ENCODE measurements around the gene CCSER1.

Gene CCSER1

DNA sequence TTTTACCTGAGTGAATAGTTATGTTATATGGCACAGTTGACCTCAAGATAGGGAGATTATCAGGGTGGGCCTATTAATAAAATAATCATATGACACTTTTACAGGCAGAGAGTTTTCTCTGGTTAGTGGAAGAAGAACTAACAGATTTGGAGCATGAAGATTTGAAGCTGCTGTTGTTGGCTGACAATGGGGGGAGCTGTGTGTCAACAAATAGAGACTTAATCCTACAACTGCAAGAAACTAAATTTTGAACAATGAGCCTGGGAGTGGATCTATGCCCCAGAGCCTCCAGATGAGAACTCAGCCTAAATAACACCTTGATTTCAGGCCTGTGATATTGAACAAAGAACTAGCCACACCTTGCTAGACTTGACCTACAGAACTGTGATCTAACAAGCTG, 7.2 kb upstream of the CCSER1 start:
- Mint-ChIP-seq H3K4me1 (ENCODE audit: low read depth) (no peaks in the 10 kb centered on the region), H3K27me3 (peaks cover 9% of the 10 kb centered on the region), H3K27ac (no peak overlapping the region), H3K36me3 (no peaks in the 10 kb centered on the region), H3K4me3 (no peak overlapping the region), H3K9me3 (ENCODE audit: low read depth) (no peaks in the 10 kb centered on the region)

DNA sequence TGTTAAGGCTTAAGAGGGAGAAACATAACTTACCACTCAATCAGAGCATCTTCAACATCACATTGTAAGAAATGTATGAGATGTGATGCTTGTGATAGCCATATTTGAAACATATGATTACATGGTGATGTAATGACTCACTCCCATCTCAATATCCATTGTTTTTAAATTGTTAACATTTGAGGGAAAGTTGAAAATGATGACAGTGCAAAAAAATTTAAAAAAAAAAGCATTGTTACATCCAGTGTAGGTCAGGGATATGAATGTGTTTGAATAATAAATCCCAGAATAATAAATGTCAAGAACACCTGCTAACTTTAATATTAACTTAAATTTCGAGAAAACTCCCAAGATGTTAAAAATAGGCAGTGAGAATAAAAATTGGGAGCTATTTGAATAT, 6.4 kb upstream of the CCSER1 start:
- no peaks in the 10 kb centered on the region for H3K4me1 Mint-ChIP-seq (ENCODE audit: low read depth)
- H3K4me3 Mint-ChIP-seq = no peak overlapping the region
- no peak overlapping the region for H3K27ac Mint-ChIP-seq
- H3K27me3 Mint-ChIP-seq = peaks cover 15% of the 10 kb centered on the region
- no peaks in the 10 kb centered on the region for H3K36me3 Mint-ChIP-seq
- no peaks in the 10 kb centered on the region for H3K9me3 Mint-ChIP-seq (ENCODE audit: low read depth)

- H3K4me3 Mint-ChIP-seq = no peak overlapping the region
- no peaks in the 10 kb centered on the region for H3K36me3 Mint-ChIP-seq
- H3K27me3 Mint-ChIP-seq = peaks cover 25% of the 10 kb centered on the region
- no peaks in the 10 kb centered on the region for H3K9me3 Mint-ChIP-seq (ENCODE audit: low read depth)
- H3K4me1 Mint-ChIP-seq (ENCODE audit: low read depth) = peaks cover 5% of the 10 kb centered on the region
- no peak overlapping the region for H3K27ac Mint-ChIP-seq
These were observed 5.4 kb upstream of the CCSER1 start for GRCh38 chr4:90121676-90122354.

DNA sequence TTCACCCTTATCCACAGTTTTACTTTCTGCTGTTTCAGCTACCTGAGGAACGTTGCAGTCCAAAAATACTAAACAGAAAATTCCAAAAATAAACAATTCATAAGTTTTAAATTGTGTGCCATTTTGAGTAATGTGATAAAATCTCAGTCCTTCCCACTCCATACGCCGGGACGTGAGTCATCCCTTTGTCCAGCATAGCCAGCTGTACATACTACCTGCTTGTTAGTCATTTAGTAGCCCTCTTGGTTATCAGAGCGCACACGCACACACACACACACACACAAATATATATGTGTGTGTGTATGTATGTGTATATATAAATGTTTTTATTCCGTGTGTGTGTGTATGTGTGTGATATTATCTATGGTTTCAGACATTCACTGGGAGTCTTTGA, 4.8 kb upstream of the CCSER1 start:
- Mint-ChIP-seq H3K36me3 (no peaks in the 10 kb centered on the region), H3K27me3 (peaks cover 28% of the 10 kb centered on the region), H3K4me3 (no peak overlapping the region), H3K27ac (no peak overlapping the region), H3K9me3 (ENCODE audit: low read depth) (no peaks in the 10 kb centered on the region), H3K4me1 (ENCODE audit: low read depth) (peaks cover 8% of the 10 kb centered on the region)

GRCh38 chr4:90124276-90124675, 2.9 kb upstream of the CCSER1 start:
- H3K36me3 Mint-ChIP-seq = no peaks in the 10 kb centered on the region
- H3K27ac Mint-ChIP-seq = no peak overlapping the region
- H3K4me1 Mint-ChIP-seq (ENCODE audit: low read depth) = peaks cover 20% of the 10 kb centered on the region
- no peak overlapping the region for H3K4me3 Mint-ChIP-seq
- no peaks in the 10 kb centered on the region for H3K9me3 Mint-ChIP-seq (ENCODE audit: low read depth)
- peaks cover 39% of the 10 kb centered on the region for H3K27me3 Mint-ChIP-seq

GRCh38 chr4:90126805-90127204, 389 bp upstream of the CCSER1 start:
- Mint-ChIP-seq H3K27me3 (peaks cover 42% of the 10 kb centered on the region), H3K36me3 (no peaks in the 10 kb centered on the region), H3K4me3 (peak overlapping the region; percentile 79), H3K9me3 (ENCODE audit: low read depth) (no peaks in the 10 kb centered on the region), H3K27ac (no peak overlapping the region), H3K4me1 (ENCODE audit: low read depth) (peaks cover 20% of the 10 kb centered on the region)

DNA sequence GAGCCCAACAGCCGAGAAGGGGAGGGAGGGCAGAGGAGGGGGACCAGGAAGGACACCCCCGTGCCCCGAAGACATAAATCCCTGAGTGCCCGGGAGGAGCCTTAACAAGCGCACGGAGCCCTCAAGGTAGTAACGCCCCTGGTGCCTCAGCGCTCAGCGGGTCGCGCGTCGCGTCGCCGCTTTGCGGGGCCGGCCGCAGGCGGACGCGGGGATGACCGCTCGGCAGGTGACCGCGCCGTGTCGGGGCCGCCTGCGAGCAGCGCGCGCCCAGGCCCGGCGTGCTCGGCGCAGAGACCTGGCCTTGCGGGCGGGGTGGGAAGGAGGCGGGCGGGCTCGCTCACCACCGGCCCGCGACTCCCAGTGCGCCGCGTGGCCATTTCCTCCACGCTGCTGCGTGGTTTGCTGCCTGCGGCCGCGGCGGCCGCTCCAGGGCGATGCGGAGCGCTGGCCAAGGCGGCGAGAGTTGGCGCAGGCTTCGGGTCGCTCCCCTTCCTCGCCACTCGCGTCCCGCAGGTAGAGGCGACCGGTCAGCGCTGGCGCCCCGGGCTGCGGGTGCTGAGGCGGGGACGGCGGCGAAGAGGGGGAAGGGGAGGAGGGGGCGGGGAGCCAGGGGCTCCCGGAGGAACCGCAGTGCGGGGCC, 632 bp downstream of the CCSER1 start:
- Mint-ChIP-seq H3K9me3 (ENCODE audit: low read depth) (no peaks in the 10 kb centered on the region), H3K36me3 (no peaks in the 10 kb centered on the region), H3K27me3 (peaks cover 40% of the 10 kb centered on the region), H3K27ac (no peak overlapping the region), H3K4me3 (peak overlapping the region; percentile 79), H3K4me1 (ENCODE audit: low read depth) (peaks cover 20% of the 10 kb centered on the region)

DNA sequence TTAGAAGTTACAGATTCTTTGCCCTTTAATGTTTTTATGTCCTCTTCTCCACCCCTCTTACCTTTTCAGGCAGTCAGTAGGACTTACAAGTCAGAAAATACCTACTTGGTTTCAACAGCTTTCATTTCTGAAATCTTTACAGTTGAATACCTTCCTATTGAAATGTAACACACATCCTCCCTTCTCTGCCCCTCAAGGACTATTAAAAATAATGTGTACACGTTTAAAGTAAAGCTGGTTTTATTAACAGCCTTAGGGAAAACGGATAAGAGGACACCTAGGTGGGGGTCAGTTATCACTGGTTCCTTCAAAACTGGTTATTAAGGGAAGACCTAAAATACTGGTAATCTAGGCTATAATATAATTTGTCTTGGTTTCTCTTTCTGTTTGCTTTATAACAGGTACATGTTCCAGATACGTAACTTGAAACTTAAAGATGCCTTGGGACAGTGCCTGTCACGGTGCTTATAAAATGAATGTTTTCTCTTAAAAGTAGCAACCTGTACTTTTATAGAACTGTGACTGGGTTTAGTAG, 1.8 kb downstream of the CCSER1 start:
- Mint-ChIP-seq H3K27me3 (peaks cover 36% of the 10 kb centered on the region), H3K9me3 (ENCODE audit: low read depth) (no peaks in the 10 kb centered on the region)

DNA sequence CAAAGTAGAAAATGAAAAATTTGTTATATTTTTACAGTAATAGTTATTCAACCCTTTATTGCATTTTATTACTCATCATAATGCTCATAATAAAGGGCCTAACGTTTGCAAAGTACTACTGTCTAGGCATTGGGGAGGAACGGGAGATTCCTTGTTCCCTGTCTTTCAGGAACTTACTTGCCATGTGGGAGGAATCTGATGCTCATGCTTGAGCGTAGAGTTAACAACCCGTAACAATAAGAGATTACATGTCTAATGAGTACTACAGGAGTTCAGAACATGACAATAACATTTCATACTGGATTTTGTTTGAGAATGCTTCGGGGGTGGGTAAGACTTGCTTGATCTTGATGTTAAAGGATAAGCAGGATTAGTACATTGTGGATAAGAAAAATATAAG, 2.9 kb downstream of the CCSER1 start:
- Mint-ChIP-seq H3K4me1 (ENCODE audit: low read depth) (peaks cover 20% of the 10 kb centered on the region), H3K36me3 (no peaks in the 10 kb centered on the region), H3K27ac (no peak overlapping the region), H3K27me3 (peaks cover 35% of the 10 kb centered on the region), H3K9me3 (ENCODE audit: low read depth) (no peaks in the 10 kb centered on the region), H3K4me3 (no peak overlapping the region)

More for the DNA sequence above, 1.8 kb downstream of the CCSER1 start:
- Mint-ChIP-seq H3K27ac (no peak overlapping the region), H3K36me3 (no peaks in the 10 kb centered on the region), H3K4me1 (ENCODE audit: low read depth) (peaks cover 20% of the 10 kb centered on the region), H3K4me3 (peak overlapping the region; percentile 71)

GRCh38 chr4:90137555-90137954, 10.4 kb downstream of the CCSER1 start:
- Mint-ChIP-seq H3K27me3 (peaks cover 3% of the 10 kb centered on the region), H3K36me3 (no peaks in the 10 kb centered on the region)

DNA sequence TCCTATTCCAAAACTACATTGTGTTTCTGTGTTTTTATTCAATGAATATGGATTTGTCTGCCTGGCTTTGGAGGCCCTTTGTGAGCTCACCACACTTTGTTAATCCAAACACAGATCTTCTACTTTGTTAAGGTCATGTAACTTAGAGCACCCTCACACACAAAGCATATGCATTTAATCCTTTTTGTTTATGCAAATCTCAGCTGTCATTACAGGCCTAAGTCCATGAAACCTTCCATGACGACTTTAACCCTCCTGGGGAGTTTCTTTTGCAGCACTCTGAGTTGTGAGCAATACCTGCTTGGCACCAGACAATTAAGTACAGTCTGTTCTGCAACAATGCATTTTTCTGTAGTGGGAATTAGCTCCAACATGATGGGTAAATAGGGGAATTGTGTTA, 14.9 kb downstream of the CCSER1 start:
- Mint-ChIP-seq H3K9me3 (ENCODE audit: low read depth) (no peaks in the 10 kb centered on the region), H3K27me3 (no peaks in the 10 kb centered on the region), H3K36me3 (no peaks in the 10 kb centered on the region), H3K27ac (no peak overlapping the region), H3K4me1 (ENCODE audit: low read depth) (no peaks in the 10 kb centered on the region), H3K4me3 (no peak overlapping the region)

More at GRCh38 chr4:90137555-90137954, 10.4 kb downstream of the CCSER1 start:
- Mint-ChIP-seq H3K4me3 (no peak overlapping the region), H3K4me1 (ENCODE audit: low read depth) (no peaks in the 10 kb centered on the region), H3K27ac (no peak overlapping the region), H3K9me3 (ENCODE audit: low read depth) (no peaks in the 10 kb centered on the region)

- Mint-ChIP-seq H3K9me3 (ENCODE audit: low read depth) (no peaks in the 10 kb centered on the region), H3K4me1 (ENCODE audit: low read depth) (no peaks in the 10 kb centered on the region), H3K4me3 (no peak overlapping the region), H3K27ac (no peak overlapping the region), H3K27me3 (no peaks in the 10 kb centered on the region), H3K36me3 (no peaks in the 10 kb centered on the region)
These were observed 18.1 kb downstream of the CCSER1 start for GRCh38 chr4:90145319-90145718.

- no peaks in the 10 kb centered on the region for H3K4me1 Mint-ChIP-seq (ENCODE audit: low read depth)
- no peak overlapping the region for H3K27ac Mint-ChIP-seq
- H3K36me3 Mint-ChIP-seq = no peaks in the 10 kb centered on the region
- no peak overlapping the region for H3K4me3 Mint-ChIP-seq
- no peaks in the 10 kb centered on the region for H3K27me3 Mint-ChIP-seq
- H3K9me3 Mint-ChIP-seq (ENCODE audit: low read depth) = no peaks in the 10 kb centered on the region
These were observed 19.1 kb downstream of the CCSER1 start for GRCh38 chr4:90146306-90146705.

DNA sequence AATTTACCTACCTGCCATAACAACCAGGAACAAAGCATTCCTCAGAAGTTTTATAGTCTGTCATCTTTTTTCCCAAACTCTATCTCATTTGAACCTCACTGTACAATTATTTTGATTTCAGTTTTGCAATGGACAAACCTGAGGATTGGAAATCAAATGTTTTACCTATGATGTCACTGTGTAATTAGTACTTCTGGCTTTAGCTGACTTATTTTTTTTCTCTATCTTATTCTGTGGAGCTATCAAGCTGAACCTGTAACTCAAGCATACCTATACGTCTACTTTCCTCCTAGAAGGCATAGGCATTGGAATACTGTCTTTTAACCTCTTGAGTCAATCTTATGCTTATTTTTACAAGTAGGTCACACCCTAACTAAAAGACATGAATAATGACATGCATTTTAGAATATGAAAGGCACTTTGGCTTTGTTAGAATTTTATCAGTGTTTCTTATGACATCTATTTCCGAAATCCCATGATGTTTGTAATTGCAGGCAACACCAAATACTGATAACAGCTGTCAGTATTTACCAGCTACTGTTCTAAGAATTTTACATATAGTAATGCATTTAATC, 21.5 kb downstream of the CCSER1 start:
- Mint-ChIP-seq H3K4me1 (ENCODE audit: low read depth) (no peaks in the 10 kb centered on the region), H3K27me3 (no peaks in the 10 kb centered on the region), H3K27ac (no peak overlapping the region), H3K36me3 (no peaks in the 10 kb centered on the region), H3K9me3 (ENCODE audit: low read depth) (no peaks in the 10 kb centered on the region), H3K4me3 (no peak overlapping the region)

- H3K27me3 Mint-ChIP-seq = no peaks in the 10 kb centered on the region
- H3K9me3 Mint-ChIP-seq (ENCODE audit: low read depth) = no peaks in the 10 kb centered on the region
- no peaks in the 10 kb centered on the region for H3K4me1 Mint-ChIP-seq (ENCODE audit: low read depth)
- H3K36me3 Mint-ChIP-seq = no peaks in the 10 kb centered on the region
- H3K27ac Mint-ChIP-seq = no peak overlapping the region
- no peak overlapping the region for H3K4me3 Mint-ChIP-seq
These were observed 24.8 kb downstream of the CCSER1 start for GRCh38 chr4:90152024-90152423.

Data from activated naive CD8-positive, alpha-beta T cell (primary cell).